SW480 (cell line): ENCODE measurements around the gene B3GLCT.
"Not testable (repeated sequence)": the region's sequence is repeated elsewhere in the genome, so short reads cannot be mapped to it uniquely, and the experiment has no call there.

Experiments used
- DNase-seq: peaks from one replicate; pipeline ENCODE4 v3.0.0-alpha.2; 2016; ENCODE audit warnings: low spot score

The B3GLCT gene

GRCh38 chr13:31278869-31279268 is 79.1 kb downstream of the B3GLCT start:
- no peak for DNase-seq

DNA sequence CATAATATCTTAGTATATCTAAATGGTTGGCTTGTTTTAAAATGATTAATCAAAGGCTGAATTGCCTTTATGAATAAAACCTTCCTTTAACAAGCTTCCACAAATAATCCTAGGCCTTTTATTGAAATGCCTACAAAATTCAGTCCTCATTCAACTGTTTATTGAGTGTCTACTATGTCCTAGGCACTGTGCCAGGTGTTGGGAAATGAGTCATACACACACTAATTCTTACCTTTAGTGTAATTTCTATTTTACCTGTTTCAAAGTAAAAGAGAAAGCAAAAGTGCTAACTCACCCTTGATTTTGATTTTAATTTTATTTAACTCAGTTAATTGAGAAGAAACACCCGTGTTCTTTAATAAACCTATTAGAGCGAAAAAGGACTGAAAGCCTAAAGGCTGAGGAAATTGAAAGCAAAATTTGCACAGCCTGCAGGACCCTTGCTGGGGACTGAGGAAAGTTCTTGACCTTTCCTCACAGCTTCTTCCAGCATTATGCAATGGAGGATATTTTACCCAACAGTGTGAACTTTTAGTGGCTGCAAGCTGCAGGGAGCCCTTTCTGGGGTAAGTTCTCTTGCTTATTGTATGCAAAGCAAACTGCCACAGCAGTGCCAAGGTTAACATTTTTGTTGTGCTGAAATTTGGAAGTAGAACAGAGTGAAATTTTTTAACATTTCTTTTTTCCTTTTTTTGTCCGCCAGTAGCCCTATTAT is 83.1 kb downstream of the B3GLCT start:
- no peak for DNase-seq

GRCh38 chr13:31286930-31287329 is 87.2 kb downstream of the B3GLCT start:
- no peak for DNase-seq

GRCh38 chr13:31301119-31301518 is 101.3 kb downstream of the B3GLCT start:
- DNase-seq, result no peak

DNA sequence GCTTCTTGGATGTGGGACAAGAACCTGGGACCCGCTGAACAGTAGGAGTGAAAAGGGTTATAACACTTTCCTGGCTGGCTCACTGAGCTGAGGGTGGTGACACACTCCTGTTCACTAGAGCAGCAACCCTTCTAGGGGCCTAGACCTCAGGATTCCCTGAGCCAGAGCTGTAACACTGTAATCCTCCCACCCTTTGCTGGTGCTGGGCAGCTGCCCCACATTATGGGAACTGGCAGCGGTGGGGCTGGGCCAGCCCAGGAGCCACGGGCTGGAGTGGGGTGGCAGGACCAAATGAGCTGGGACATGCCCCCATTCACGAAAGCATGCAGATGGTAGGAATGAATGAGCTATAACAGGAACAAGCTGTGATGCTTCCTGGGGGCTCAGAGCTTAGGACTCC is 110.6 kb downstream of the B3GLCT start:
- DNase-seq, result no peak

DNA sequence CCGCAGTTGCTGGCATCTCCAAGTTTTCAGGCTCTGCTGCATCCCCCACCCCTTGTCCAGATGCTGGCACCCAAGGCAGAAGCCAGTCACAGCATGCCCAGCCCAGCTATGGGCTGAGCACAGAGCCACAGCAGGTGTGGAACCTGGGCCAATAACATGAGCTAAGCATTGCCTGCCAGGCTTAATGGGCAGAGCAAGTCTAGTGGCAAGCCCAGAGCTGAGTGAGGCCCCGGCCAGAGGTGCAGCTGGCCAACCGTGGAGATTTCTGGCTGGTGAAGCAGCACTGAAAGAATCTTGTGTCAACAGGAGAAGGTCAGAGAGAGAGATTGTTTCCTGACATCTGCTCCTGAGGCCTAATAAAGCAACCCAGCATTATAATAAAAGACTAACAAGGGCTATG is 111.0 kb downstream of the B3GLCT start:
- no peak for DNase-seq

- DNase-seq, result no peak
These were observed 112.1 kb downstream of the B3GLCT start for GRCh38 chr13:31311921-31312320.

- no peak for DNase-seq
These were observed 115.2 kb downstream of the B3GLCT start for GRCh38 chr13:31314961-31315360.

DNA sequence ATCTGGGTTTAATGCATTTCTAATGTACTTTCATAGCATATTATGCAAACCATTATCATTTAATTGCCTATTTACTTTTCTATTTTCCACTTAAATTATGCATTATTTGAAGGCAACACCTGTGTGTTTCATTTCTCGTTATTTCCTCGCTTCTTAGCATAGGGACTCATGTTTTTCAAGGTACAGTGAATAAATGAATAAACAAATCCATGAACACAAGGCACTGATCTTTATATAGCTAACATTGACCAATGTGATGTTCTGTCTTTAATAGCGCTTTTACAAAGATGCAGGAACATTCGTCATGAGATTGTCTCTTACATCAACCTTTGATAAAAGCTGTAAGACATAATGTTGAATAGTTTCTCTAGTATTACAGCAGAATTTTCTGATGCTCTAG is 121.2 kb downstream of the B3GLCT start:
- no peak for DNase-seq

DNA sequence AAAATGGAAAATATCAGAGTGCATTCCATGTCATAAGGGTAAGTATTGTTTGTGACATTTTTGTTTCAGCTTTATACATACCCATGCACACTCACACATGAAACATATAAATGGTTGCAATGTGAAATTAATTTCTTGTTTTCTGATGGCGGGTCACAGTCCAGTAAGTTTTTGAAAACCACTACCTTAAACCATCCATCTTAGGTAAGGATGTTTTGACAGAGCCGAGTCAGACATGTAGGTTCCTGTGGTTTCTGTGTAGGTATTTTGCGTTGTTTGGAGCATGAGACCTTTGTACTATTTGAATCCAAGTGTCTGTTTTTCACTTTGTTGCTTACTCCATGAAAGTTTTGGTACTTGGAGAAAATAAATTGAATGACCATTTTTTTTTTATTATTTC is 121.7 kb downstream of the B3GLCT start:
- no peak for DNase-seq

DNA sequence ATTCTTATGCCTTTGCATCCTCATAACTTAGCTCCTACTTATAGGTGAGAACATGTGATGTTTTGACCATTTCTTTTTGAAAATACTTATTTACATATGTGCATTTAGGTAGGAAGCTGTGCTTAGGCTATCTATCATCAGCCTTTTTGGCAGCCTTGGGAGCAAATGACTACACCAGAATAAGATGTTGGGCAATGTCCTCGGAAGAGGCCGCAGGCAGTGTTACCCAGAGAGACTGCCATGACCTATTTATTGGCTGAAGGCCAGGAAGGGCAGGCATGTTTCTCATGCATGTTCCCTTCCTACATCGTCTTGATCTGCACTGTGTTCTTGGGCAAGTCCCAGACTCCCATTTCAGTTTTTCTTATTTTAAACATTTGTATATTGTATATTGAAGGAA is 122.3 kb downstream of the B3GLCT start:
- no peak for DNase-seq

DNA sequence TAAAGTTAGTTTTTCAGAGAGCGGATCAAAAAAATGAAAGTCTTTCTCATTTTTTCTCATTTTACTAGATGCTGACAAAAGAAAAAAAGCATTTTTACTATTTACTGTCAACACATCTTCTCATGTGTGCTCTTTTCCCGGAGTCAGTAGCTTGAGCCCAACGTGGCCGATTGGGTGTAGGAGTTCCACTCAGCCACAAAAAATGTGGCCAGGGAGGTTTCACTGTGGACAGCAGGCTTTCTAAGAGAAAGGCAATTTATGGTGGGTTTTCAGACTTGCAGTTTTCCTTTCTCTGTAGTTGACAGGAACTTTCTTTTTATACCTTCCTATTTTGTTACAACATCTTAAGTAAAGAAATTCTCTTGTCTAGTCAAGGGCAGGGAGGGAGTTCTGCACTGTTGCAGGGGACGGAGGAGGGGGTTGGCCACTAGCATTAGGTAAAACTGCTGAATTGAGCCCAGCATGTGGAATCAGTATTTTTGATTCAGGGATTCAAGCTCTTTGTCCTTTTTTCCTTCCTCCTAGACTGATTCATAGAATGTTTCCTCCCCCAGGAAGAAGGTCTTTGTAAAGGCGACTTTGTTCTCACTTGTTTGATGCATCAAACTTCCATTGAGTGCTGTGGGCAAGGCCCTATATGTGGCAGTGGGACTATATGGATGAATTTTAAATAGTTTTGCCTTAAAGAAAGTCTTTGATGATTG is 123.1 kb downstream of the B3GLCT start:
- no peak for DNase-seq

DNA sequence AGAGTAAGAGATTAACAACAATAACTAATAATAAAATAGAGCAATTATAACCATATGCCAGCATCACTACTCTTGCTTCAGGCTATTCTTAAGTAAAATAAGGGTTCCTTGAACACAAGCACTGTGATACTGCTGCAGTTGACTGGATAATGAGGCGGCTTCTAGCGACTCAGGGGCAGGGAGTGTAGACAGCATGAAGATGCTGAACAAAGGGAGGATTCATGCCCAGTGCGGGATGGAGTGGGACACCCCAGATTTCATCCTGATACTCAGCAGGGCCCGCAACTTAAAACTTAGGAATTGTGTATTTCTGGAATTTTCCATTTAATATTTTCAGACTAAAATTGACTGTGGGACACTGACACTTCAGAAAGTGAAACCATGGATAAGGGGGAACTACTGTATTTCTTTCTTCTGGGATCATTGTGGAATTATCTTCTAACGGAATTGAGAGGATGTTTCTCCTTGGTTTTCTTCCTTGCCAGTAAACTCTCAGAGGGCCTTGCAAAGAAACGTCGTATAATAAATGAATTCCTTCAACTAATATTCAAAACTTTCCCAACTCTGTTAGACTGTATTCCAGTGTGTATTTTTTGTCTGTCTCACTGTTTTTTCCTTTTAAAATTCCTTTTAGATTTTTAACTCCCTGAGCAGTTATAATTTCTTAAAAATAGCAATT is 127.5 kb downstream of the B3GLCT start:
- DNase-seq, result no peak

DNA sequence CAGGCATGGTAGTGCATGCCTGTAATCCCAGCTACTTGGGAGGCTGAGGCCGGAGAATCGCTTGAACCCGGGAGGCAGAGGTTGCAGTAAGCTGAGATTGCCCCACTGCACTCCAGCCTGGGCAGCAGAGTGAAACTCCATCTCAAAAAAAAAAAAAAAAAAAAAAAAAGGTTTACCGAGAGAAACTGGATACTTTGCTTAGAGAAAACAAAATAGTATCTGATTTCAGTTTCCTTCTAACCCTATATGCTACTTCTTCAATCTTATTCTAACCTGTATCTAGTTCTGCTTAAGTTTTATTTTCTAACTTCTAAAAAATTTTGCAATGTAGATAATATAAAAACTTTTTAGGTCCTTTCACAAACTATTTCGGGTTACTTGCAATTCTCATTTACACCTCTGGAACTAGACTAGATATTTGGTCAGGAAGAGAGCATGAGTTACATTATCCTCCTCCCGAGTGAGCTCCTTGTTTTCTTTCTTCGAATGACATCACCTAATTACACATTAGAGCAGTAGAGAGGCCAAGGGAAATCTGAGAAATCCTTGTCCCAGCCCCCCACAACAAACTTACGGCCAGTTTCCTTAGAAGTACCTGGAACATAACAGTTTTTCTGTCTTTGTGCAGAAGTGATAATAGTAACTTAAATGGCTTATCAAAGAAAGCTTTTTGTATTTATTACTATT is 128.9 kb downstream of the B3GLCT start:
- no peak for DNase-seq

DNA sequence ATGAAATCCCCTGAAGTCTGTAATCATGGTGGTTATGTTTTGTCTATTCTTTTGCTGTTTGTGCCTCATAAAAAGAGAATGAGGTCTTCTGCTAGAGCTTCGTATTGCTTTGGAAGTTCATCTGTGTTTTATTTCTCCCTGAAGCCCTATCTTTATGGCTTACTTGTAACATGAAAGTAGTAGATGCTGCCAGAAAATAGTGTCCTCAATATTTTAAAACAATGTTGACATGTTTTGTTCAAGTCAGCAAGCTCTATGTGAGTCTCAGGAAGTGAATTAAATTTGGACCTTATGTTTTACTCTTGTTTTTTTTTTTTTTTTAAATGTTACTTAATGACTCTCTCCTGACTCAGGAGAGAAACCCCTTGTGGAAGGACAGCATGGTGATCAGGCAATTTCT is 130.5 kb downstream of the B3GLCT start:
- DNase-seq, result no peak

DNA sequence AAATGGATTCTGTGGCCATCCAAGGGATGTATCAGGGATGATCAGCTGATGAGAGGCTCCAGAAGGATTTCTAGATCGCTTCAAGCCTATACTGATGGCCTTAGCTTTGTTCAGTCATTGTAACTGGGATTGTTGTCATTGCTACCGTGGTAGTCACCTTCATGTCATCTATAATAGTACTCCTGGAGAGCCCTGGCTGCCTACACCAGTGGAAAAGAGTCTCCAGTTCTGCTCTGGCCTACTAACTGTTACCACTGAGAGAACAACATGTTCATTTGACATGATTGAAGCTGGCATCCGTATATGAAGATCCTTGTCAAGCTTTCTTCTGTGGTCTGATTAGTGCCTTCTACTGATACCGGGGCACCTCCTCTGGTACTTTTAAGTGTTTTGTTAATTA is 131.3 kb downstream of the B3GLCT start:
- DNase-seq, result no peak

DNA sequence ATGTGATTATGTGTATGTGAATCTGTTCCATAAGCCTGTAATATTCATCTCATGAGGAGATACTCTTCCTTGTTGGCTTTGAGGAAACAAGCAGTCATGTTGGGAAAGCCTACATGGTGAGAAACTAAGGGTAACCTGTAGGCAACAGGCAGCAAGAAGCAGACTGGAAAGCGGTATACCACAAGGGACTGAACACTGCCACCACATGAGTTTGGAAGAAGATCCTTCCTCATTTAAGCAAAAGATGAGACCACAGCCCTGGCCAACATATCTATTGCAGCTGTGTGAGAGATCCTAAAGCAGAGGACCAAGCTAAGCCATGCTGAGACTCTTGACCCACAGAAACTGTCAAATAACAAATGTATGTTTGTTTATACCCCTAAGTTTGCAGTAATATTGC is 134.8 kb downstream of the B3GLCT start:
- DNase-seq, result no peak

- DNase-seq, result no peak
These were observed 135.3 kb downstream of the B3GLCT start for GRCh38 chr13:31334994-31335557.

DNA sequence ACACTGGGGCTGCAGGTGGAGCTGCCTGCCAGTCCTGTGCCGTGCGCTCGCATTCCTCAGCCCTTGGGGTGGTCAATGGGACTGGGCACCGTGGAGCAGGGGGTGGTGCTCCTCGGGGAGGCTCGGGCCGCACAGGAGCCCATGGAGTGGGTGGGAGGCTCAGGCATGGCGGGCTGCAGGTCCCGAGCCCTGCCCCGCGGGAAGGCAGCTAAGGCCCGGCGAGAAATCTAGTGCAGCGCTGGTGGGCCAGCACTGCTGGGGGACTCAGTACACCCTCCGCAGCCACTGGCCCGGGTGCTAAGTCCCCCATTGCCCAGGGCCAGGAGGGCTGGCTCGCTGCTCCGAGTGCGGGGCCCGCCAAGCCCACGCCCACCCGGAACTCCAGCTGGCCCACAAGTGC is 139.8 kb downstream of the B3GLCT start:
- DNase-seq, result not testable (repeated sequence)

- not testable (repeated sequence) for DNase-seq
These were observed 141.1 kb downstream of the B3GLCT start for GRCh38 chr13:31340848-31341247.

GRCh38 chr13:31346891-31347290 is 147.1 kb downstream of the B3GLCT start:
- no peak for DNase-seq

DNA sequence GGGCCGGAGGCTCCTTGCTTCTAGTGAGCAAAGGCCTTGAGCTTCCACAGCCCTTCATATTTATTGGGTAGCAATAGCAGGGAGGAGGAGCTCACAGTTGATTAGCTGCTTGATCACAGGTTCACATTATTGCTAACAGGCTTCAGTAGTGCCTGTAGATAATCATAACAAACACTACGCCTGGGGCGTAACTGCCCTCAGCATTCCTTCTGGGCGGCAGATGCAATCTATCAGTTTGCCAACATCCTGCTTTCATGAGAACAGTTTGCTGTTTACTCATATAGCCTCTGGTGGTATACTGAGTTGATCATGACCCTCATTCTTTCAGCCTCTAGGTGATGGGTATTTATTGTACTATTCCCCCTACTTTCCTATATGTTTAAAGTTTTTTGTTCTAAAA is 149.4 kb downstream of the B3GLCT start:
- DNase-seq, result no peak
